ENCODE results near the gene LYZL2.
"Not testable (repeated sequence)": the region's sequence is repeated elsewhere in the genome, so short reads cannot be mapped to it uniquely, and the experiment has no call there.

DNA sequence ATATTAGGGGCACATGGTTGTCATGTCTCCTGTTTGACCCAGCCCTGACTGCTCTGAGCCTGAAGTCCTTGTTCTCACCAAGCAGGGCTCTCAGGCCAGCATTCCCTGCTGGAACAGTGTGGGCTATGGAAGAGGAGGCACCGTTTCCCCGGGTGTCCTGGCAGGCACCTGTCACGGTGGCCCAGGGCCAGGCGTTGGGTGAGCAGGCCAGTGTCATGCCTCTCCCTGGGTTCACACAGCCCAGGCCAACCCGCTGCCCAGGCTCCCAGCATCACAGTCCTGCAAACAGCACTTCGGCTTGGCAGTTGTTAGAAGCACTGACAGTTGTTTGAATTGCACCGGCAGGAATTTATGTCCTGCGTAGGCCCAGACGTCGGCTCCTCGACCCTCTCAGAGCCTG, 38.4 kb upstream of the LYZL2 start:
- TF ChIP-seq POLR2A (IDR thresholded peaks at IDR 0.05; ENCODE audit: low read length); GATA1 (IDR thresholded peaks at IDR 0.05; ENCODE audit: low read depth, low read length): not testable (repeated sequence)
